GM13976 (cell line): ENCODE results near the gene TNIP2.

ENCODE experiments used
- DNase-seq: peaks from one replicate; pipeline ENCODE4 v3.0.0; 2012; ENCODE audit warnings: low spot score
- CTCF ChIP-seq: IDR thresholded peaks from 2 replicates; pipeline ENCODE4 v1.5.1; 2012; ENCODE audit warnings: borderline replicate concordance, mild to moderate bottlenecking; ENCODE audit not compliant: insufficient read depth; ENCODE audit errors: extremely low read depth, missing control alignments, control extremely low read depth
- in situ Hi-C: fragments of 300-500 bp; cut with MboI; formaldehyde crosslinking; loops from one replicate; pipeline ENCODE4 v1.12.0; 2022; ENCODE audit warnings: low sequenced_read_pairs, mixed read lengths, inconsistent platforms; ENCODE audit not compliant: unreplicated experiment

Gene TNIP2

GRCh38 chr4:2699534-2699933 lies 56.6 kb downstream of the TNIP2 start:
- in situ Hi-C loops, result no loop called here
- DNase-seq, result no peak
- TF ChIP-seq CTCF, result no peak

GRCh38 chr4:2698951-2699505 lies 57.1 kb downstream of the TNIP2 start:
- in situ Hi-C loops, result no loop called here
- DNase-seq, result no peak
- no peak for TF ChIP-seq CTCF

- in situ Hi-C loops, result no loop called here
- no peak for TF ChIP-seq CTCF
- DNase-seq, result no peak
Measured at GRCh38 chr4:2698504-2698903, 57.6 kb downstream of the TNIP2 start.

- in situ Hi-C loops, result no loop called here
- no peak for DNase-seq
- no peak for TF ChIP-seq CTCF
Measured at GRCh38 chr4:2697995-2698414, 58.1 kb downstream of the TNIP2 start.

- in situ Hi-C loops, result no loop called here
- peak; percentile 84 for DNase-seq
- peak; percentile 5 for TF ChIP-seq CTCF
Measured at GRCh38 chr4:2696423-2696822, 59.7 kb downstream of the TNIP2 start.

GRCh38 chr4:2695346-2696060 lies 60.6 kb downstream of the TNIP2 start:
- in situ Hi-C loops, result no loop called here
- no peak for DNase-seq
- no peak for TF ChIP-seq CTCF
